GM19238 (cell line): ENCODE results near the gene LMCD1.
"Not testable (repeated sequence)": the region's sequence is repeated elsewhere in the genome, so short reads cannot be mapped to it uniquely, and the experiment has no call there.

Source experiments
- DNase-seq: peaks from one replicate; pipeline ENCODE4 v3.0.0; 2011; ENCODE audit warnings: low spot score; ENCODE audit not compliant: insufficient read length

The LMCD1 gene

GRCh38 chr3:8558645-8559044, 57.0 kb downstream of the LMCD1 start:
- DNase-seq: no peak

GRCh38 chr3:8559351-8559750, 57.7 kb downstream of the LMCD1 start:
- DNase-seq: no peak

DNA sequence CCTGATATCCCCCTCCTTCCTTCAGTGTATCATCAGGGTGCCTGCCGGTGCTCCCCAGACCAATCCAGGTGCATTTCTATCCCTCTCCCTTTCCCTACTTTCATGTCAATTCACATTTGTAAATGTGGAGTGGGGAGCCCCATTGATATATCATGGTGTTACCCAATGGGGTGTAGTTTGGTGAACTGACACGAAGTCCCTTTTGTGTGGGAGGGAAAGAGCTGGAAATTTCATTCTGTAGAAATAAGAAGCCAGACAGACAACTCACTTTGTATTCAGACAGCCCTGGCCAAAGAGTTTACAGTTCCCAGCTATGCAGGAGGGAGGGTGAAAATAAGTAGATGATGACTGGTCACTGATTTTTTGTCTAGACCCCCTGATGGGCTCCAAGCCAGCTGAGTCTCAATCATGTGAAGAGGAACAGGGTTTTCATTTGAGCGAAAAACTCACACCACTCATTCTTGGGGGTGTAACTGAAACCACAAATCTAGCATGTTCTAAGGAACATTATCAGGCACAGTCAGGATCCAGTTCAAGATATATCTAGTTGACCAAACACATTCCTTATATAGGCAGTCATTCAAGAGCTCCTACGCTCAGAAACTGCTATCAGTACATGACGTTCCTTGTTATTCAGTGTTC, 58.9 kb downstream of the LMCD1 start:
- DNase-seq: no peak

- DNase-seq: no peak
Measured at GRCh38 chr3:8561370-8561769, 59.7 kb downstream of the LMCD1 start.

- no peak for DNase-seq
Measured at GRCh38 chr3:8562081-8562595, 60.5 kb downstream of the LMCD1 start.

GRCh38 chr3:8563146-8563545, 61.5 kb downstream of the LMCD1 start:
- DNase-seq: no peak

GRCh38 chr3:8563597-8563996, 62.0 kb downstream of the LMCD1 start:
- DNase-seq: no peak

- DNase-seq: no peak
Measured at GRCh38 chr3:8565376-8565775, 63.8 kb downstream of the LMCD1 start.

DNA sequence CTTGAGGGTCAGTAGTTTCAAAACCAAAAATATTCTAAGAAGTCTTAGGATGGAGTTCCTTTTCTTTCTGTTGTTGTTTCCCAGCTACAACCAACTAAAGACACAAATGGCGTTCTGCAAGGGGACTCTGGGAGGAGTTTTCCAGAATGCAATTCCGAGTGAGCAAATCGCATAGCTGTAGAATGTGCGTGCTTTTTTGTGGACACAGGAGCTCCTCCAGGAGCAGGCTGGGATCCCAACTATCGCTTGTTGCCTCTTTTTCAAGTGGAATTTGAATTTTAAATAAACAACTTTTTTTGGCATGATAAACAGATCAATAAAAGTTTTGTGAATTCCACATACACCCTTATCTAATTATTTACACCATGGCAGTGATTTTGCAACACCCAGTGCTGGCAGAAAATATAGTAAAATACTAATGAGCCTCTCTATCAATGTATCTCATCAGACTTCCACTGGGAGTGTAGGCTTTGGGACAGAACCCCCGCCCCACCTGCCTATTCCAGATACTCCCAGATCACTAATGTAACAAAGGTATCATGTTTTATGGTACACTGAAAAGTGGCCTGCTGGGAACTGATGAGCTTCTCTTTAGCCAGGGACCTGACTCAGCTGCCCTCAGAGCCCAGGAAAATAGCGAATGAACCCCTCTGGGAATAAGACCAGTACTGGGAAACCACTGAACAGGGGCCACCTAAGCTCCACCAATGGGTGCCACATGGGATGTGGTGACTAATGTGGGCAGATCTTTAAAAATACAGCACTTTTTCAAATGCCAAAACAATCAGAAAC, 66.4 kb downstream of the LMCD1 start:
- DNase-seq: no peak

DNA sequence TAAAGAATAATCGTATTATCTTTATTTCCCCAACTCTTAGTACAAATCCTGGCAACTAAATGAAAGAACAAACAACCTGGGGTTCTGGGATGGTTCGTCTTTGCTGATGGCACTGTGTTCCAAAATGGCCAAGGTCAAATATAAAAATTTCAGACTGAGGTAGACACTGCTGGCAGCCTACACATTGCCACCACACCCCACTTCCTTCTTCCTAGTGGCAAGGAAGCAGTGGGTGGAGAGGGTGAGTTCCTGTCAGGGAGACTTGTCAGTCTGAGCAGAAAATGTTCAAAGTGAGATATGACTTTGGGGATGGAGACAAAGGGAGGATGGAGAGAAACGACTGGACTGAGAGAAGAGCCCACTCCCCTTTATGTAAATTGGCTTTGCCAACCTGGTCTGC, 69.6 kb downstream of the LMCD1 start:
- DNase-seq: no peak

- DNase-seq: no peak
Measured at GRCh38 chr3:8573342-8573926, 71.8 kb downstream of the LMCD1 start.

DNA sequence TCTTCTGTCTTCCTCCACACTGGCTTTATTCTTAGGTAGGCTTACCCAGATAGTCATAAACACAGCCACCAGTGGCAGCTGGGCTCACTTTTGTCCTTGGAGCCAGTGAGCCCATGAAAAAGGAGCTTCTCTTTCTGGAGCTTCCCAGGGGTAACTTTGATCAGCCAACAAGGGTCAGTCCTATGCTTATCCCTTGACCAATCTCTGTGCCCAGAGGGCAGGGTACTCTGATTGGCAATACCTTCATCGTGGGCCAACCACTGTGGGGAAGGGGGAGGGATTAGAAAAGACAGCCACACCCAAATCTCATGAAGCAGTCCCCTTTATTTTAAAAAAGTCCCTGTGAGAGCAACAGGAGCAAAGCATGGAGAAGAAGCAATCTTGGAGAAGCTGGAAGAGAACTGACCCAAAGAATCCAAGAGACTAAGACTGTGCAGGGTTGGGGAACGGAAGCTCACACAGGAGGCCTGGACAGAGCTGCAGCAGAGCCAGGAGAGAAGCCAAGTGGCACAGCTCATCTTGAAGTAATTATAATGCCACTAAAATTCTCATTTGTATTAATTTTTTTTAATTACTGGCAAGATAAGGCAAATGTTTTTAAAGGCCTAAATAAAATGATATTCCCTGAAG, 72.5 kb downstream of the LMCD1 start:
- DNase-seq: no peak

DNA sequence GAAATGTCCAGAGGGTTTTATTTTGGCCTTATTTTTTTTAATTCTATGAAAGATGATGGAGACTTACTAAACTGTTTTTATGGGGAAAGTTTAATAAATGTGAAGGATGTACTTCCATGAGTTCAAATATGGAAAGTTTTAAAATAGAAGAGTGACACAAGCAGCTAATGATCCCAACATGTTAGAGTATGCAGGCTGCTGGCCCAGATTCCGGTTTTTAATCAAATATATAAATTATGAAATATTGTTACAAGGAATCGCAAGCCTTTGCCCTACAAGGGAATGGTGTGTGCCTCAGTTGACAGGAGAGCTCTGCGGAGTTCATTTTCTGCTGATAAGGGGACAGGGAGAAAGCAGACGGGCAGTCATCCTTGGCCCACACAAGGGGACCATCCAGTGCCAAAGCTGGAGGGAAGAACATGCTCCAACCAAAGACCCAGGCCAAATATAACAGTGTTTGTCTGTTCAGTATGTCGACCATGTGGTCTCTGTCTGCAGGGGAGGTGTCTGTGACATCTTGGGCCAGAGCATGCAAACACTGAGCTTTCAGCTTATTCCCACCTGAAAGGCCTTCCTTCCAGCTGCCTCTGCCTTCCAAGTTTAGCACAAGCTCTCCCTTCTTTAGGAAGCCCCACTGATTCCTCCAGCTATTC, 73.2 kb downstream of the LMCD1 start:
- no peak for DNase-seq

DNA sequence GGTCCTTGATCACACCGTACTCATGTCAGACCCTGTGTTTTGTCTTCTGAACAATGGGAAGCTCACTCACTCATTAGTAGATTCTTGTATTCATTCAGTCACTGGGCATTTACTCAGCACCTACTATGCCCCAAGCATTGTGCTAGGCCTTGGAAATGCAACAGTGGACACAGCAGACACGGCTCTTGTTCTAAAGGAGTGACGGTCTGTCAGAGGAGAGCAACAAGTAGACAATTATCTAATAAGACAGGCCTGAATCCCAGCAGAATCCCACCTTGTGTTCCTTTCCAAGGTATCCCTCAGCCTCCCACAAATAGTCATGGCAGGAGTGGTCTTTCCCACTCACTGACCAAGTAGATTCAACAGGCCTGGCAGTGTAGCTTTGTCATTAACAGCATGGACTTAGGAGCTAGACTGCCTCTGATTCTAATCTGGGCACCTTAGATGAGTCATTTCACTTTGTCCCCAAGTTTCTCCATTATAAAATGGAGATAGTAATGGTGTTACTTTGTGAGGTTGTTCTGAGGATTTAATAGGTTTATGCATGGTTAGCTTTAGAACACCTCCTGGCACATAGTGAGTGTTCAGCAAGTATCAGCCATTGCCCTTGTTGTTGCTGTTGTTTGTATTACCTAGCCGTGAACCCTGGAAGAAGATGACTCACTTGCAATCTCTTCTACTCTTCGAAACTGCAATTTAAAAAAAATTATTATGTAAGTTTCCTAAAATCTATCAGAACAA, 73.9 kb downstream of the LMCD1 start:
- no peak for DNase-seq

GRCh38 chr3:8576436-8576835, 74.8 kb downstream of the LMCD1 start:
- no peak for DNase-seq

- no peak for DNase-seq
Measured at GRCh38 chr3:8576841-8577571, 75.4 kb downstream of the LMCD1 start.

DNA sequence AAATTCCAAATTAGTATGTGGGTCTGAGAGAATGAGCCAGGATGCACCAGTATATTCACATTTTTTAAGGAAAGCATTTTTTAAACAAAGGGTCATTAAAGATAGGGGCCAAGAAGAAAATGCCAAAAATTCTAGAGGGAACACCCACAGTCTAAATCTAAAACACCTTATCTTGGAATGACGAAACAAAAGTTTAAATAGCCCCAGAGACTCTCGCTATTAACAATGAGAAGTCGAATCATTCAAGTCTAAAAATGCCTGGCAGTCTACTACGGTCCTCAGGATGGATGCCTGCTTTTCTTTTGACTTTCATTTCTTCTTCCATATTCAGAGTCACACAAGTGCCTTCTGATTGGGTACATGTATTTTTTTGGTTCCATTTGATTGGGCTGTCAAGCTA, 76.7 kb downstream of the LMCD1 start:
- no peak for DNase-seq

DNA sequence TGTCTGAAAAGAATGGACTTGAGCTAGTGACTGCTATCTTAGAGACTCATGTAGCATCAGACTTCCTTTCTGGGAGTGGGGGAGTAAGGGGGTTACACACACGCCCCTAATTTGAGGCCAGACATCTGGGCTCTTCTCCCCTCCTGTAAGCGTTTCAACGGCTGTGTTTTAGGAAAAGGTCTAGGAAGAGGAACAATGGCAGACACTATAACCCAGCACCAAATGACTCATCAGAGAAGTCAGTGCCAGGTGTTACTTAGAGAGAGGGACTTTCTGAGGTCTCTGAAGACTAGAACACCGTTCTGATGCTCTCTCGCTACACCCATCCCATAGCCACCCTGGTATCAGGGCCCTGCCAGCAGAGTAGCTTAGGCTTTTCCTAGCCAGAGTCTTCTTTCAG, 77.5 kb downstream of the LMCD1 start:
- peak; percentile 16 for DNase-seq

- no peak for DNase-seq
Measured at GRCh38 chr3:8579943-8580342, 78.3 kb downstream of the LMCD1 start.

DNA sequence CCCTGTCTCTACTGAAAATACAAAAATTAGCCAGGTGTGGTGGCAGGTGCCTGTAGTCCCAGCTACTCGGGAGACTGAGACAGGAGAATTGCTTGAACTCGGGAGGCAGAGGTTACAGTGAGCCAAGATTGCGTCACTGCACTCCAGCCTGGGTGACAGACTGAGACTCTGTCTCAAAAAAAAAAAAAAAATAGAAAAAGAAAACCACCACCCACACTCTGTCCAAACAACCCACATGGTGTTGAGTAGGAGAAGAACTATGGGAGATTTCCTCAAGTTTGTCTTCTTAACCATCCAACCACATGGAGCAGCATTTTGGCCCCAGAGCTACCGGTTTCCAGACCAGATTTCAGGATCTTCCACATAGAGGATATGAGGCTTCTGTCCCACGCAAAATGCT, 78.8 kb downstream of the LMCD1 start:
- not testable (repeated sequence) for DNase-seq
